Keratinocyte (primary cell): ENCODE data around the gene LIG1.

Experiments
- CTCF ChIP-seq, 3 experiments: IDR thresholded peaks in 1 of 3; conservative IDR thresholded peaks in 1 of 3; optimal IDR thresholded peaks in 1 of 3; 2 replicates in 2 of 3; 3 replicates in 1 of 3; pipeline versions ENCODE3 to v1.5.1; 2011; ENCODE audit warnings: low read length in 3 of 3, mild to moderate bottlenecking in 3 of 3, moderate library complexity in 2 of 3, control low read depth in 1 of 3, inconsistent platforms in 1 of 3; ENCODE audit not compliant: insufficient read depth in 2 of 3; ENCODE audit errors: extremely low read depth in 1 of 3
- EZH2 ChIP-seq: IDR thresholded peaks from one replicate; pipeline ENCODE4 v1.6.1; 2012; ENCODE audit warnings: inconsistent platforms, mild to moderate bottlenecking, low read length, moderate library complexity

GRCh38 chr19:48186541-48186991 lies 16.4 kb upstream of the LIG1 start:
- TF ChIP-seq CTCF (optimal IDR thresholded peaks at IDR 0.05 in 1 of 3, IDR thresholded peaks at IDR 0.05 in 1 of 3, conservative IDR thresholded peaks at IDR 0.05 in 1 of 3; ENCODE audit: extremely low read depth in 1 of 3, insufficient read depth in 2 of 3, low read length in 3 of 3) (no peak), EZH2 (no peak)
